DND-41 (cell line): ENCODE data around the gene RHBDD1.
A peak's percentile ranks its signal among the peaks of the same experiment; 100 is the strongest.

Experiments
- ATAC-seq: fragments of 200-7000 bp; cut with Tn5 transposase; 3 replicates; pipeline ENCODE4 v1.9.1; 2021; ENCODE audit warnings: low read depth; ENCODE audit not compliant: insufficient read depth
- DNase-seq: peaks from one replicate; pipeline ENCODE4 v3.0.0-alpha.2; 2020
- H2AFZ ChIP-seq: 2 replicates; pipeline ENCODE4 v1.6.0; 2012; ENCODE audit warnings: low read depth, low read length
- H3K27ac ChIP-seq: 2 replicates; pipeline ENCODE4 v1.5.1; 2012; ENCODE audit warnings: low read length, inconsistent platforms
- H3K27me3 ChIP-seq: fragments of 200-600 bp; sonication (generic); 2 replicates; pipeline ENCODE4 v1.6.0; 2012; ENCODE audit warnings: low read length, mild to moderate bottlenecking, inconsistent platforms; ENCODE audit not compliant: insufficient read depth, poor library complexity
- H3K36me3 ChIP-seq: 2 replicates; pipeline ENCODE4 v1.5.1; 2012; ENCODE audit warnings: low read length, inconsistent platforms; ENCODE audit not compliant: insufficient read depth
- H3K4me1 ChIP-seq: 2 replicates; pipeline ENCODE4 v1.5.1; 2012; ENCODE audit warnings: mild to moderate bottlenecking, low read length; ENCODE audit not compliant: insufficient read depth
- H3K4me2 ChIP-seq: 2 replicates; pipeline ENCODE4 v1.6.0; 2012; ENCODE audit warnings: mild to moderate bottlenecking, moderate library complexity, low read length, inconsistent platforms; ENCODE audit not compliant: insufficient read depth
- H3K4me3 ChIP-seq, 2 experiments: fragments of 200-600 bp in 1 of 2; shearing (Covaris generic) in 1 of 2; 2 replicates each; pipeline ENCODE4 v1.5.1; 2012 to 2016; ENCODE audit warnings: inconsistent platforms in 2 of 2, low read length in 2 of 2, mild to moderate bottlenecking in 2 of 2, low read depth in 1 of 2, moderate library complexity in 1 of 2
- H3K79me2 ChIP-seq: 2 replicates; pipeline ENCODE4 v1.6.0; 2012; ENCODE audit warnings: low read length, inconsistent platforms; ENCODE audit not compliant: insufficient read depth
- H3K9ac ChIP-seq: 2 replicates; pipeline ENCODE4 v1.6.0; 2012; ENCODE audit warnings: low read depth, mild to moderate bottlenecking, inconsistent platforms, low read length, moderate library complexity
- H3K9me3 ChIP-seq: 2 replicates; pipeline ENCODE4 v1.5.1; 2012; ENCODE audit warnings: low read length, moderate library complexity, mild to moderate bottlenecking, inconsistent platforms; ENCODE audit not compliant: insufficient read depth, severe bottlenecking
- H4K20me1 ChIP-seq: 2 replicates; pipeline ENCODE4 v1.6.0; 2012; ENCODE audit warnings: low read length; ENCODE audit not compliant: insufficient read depth
- CTCF ChIP-seq: IDR thresholded peaks from 2 replicates; pipeline ENCODE4 v1.5.1; 2012; ENCODE audit warnings: borderline replicate concordance, low read length, moderate library complexity, mild to moderate bottlenecking; ENCODE audit not compliant: poor library complexity, severe bottlenecking; ENCODE audit errors: extremely low read depth
- EZH2 ChIP-seq: IDR thresholded peaks from 3 replicates; pipeline ENCODE4 v1.6.1; 2012; ENCODE audit warnings: borderline replicate concordance, low read depth, mild to moderate bottlenecking, moderate library complexity, low read length, inconsistent platforms; ENCODE audit not compliant: severe bottlenecking

The RHBDD1 gene

GRCh38 chr2:226855787-226856186, 19.9 kb downstream of the RHBDD1 start:
- Histone ChIP-seq H3K4me3 (no peak overlapping the region), H3K79me2 (peaks cover 10% of the 10 kb centered on the region; the same call in 1 of the 2 replicates), H3K27me3 (no peaks in the 10 kb centered on the region), H3K4me2 (no peak overlapping the region), H4K20me1 (no peaks in the 10 kb centered on the region; the same call in 1 of the 2 replicates), H3K36me3 (no peaks in the 10 kb centered on the region), H3K27ac (no peak overlapping the region), H3K9me3 (no peaks in the 10 kb centered on the region), H3K4me1 (no peaks in the 10 kb centered on the region), H2AFZ (no peak overlapping the region), H3K9ac (no peak overlapping the region)
- DNase-seq: no peak
- TF ChIP-seq EZH2 (no peak), CTCF (no peak)
- ATAC-seq: no peak

- no peak overlapping the region for H2AFZ ChIP-seq
- H3K9ac ChIP-seq: no peak overlapping the region
- ATAC-seq (no peak), DNase-seq (no peak)
- H3K79me2 ChIP-seq: peaks cover 10% of the 10 kb centered on the region; the same call in 1 of the 2 replicates
- no peak overlapping the region for H3K27ac ChIP-seq
- H3K27me3 ChIP-seq: no peaks in the 10 kb centered on the region
- no peak overlapping the region for H3K4me2 ChIP-seq
- H3K4me1 ChIP-seq: no peaks in the 10 kb centered on the region
- H3K36me3 ChIP-seq: peaks cover 9% of the 10 kb centered on the region; the same call in 1 of the 2 replicates
- TF ChIP-seq EZH2 (no peak), CTCF (no peak)
- peaks cover 3% of the 10 kb centered on the region; the same call in 1 of the 2 replicates for H4K20me1 ChIP-seq
- H3K4me3 ChIP-seq: no peak overlapping the region
- H3K9me3 ChIP-seq: no peaks in the 10 kb centered on the region
Measured at GRCh38 chr2:226860087-226860486, 24.2 kb downstream of the RHBDD1 start.

GRCh38 chr2:226862623-226863022, 26.8 kb downstream of the RHBDD1 start:
- Histone ChIP-seq H4K20me1 (peaks cover 3% of the 10 kb centered on the region; the same call in 1 of the 2 replicates), H3K79me2 (peaks cover 6% of the 10 kb centered on the region; the same call in 1 of the 2 replicates), H2AFZ (no peak overlapping the region), H3K9ac (no peak overlapping the region), H3K36me3 (peaks cover 25% of the 10 kb centered on the region; the same call in 1 of the 2 replicates), H3K9me3 (no peaks in the 10 kb centered on the region), H3K27ac (no peak overlapping the region), H3K27me3 (no peaks in the 10 kb centered on the region), H3K4me1 (no peaks in the 10 kb centered on the region), H3K4me2 (no peak overlapping the region), H3K4me3 (no peak overlapping the region)
- DNase-seq: no peak
- no peak for TF ChIP-seq EZH2
- TF ChIP-seq CTCF: no peak
- ATAC-seq: peak; percentile 44; the same call in 1 of the 3 replicates
